MM.1S (cell line): ENCODE results near the gene OLFM4.

Experiments used
- CTCF ChIP-seq: fragments of 300-600 bp; sonication (generic); IDR thresholded peaks from 2 replicates; pipeline ENCODE4 v1.5.1; 2016; ENCODE audit warnings: antibody characterized with exemption, low read length, mixed read lengths
- EZH2 ChIP-seq: fragments of 300-600 bp; sonication (generic); optimal IDR thresholded peaks from 2 replicates; pipeline ENCODE3; 2017; ENCODE audit warnings: low read depth, mild to moderate bottlenecking, antibody characterized with exemption, low read length, mixed read lengths

GRCh38 chr13:53012707-53013106 lies 15.9 kb upstream of the OLFM4 start:
- TF ChIP-seq EZH2 (no peak), CTCF (no peak)
